ENCODE data around the gene C13orf46. TPM values are rescaled to one million over a fixed set of nuclear protein-coding genes. Genes with fewer than 3 reads are reported as not detected.
A peak's percentile ranks its signal among the peaks of the same experiment; 100 is the strongest.

Gene C13orf46
- polyA plus RNA-seq, 2 of the 4 experiments (the other 2 are of a cell fraction) = 0.05 to 0.13 TPM

GRCh38 chr13:114012921-114013320 lies 39.0 kb upstream of the C13orf46 start:
- CTCF ChIA-PET = no interaction called here
- TF ChIP-seq RARB (CRISPR knock-in tag; IDR thresholded peaks at IDR 0.05) (no peak), FOXS1 (CRISPR knock-in tag; IDR thresholded peaks at IDR 0.05) (no peak)
- ATAC-seq (no peak), FAIRE-seq (no peak), DNase-seq (ENCODE audit: low read depth in 1 of 2, low spot score in 1 of 2) (no peak)
- POLR2A ChIA-PET = no interaction called here
- H3K4me2 ChIP-seq = no peak overlapping the region
- H3K9me3 ChIP-seq = no peaks in the 10 kb centered on the region
- H3K4me1 ChIP-seq = no peaks in the 10 kb centered on the region
- no peak overlapping the region for H3K27ac ChIP-seq
- no peak overlapping the region for H3K4me3 ChIP-seq
- 95% methylated on average over 21 of the region's 21 CpGs for WGBS (ENCODE audit: missing lambda C conversion rate)

GRCh38 chr13:114012141-114012540 lies 38.3 kb upstream of the C13orf46 start:
- Histone ChIP-seq H3K27ac (no peak overlapping the region), H3K4me3 (no peak overlapping the region), H3K4me1 (no peaks in the 10 kb centered on the region), H3K9me3 (no peaks in the 10 kb centered on the region), H3K4me2 (no peak overlapping the region)
- 89% methylated on average over 17 of the region's 17 CpGs for WGBS (ENCODE audit: missing lambda C conversion rate)
- ATAC-seq = 0 out of 6 replicates have a peak, but pooled peaks of 1 of the 2 experiments have one; percentile 14
- no peak for FAIRE-seq
- TF ChIP-seq TFCP2L1 (CRISPR knock-in tag; IDR thresholded peaks at IDR 0.05) (no peak), FOSL2 (IDR thresholded peaks at IDR 0.05) (no peak), FOSL2 (CRISPR knock-in tag; IDR thresholded peaks at IDR 0.05) (no peak), CEBPB (IDR thresholded peaks at IDR 0.05) (no peak), NR3C1 (IDR thresholded peaks at IDR 0.05) (no peak), EHF (CRISPR knock-in tag; IDR thresholded peaks at IDR 0.05) (no peak)
- CTCF ChIA-PET = no interaction called here
- POLR2A ChIA-PET = interaction anchor here (0.9 kb wide), 1 partner anchor 53 kb away, joined by 3 read pairs; no protein-coding TSS in a partner anchor
- no peak for DNase-seq (ENCODE audit: low read depth in 1 of 2, low spot score in 1 of 2)

- Histone ChIP-seq H3K4me2 (no peak overlapping the region), H3K4me3 (no peak overlapping the region), H3K9me3 (no peaks in the 10 kb centered on the region), H3K27ac (no peak overlapping the region), H3K4me1 (no peaks in the 10 kb centered on the region)
- CTCF ChIA-PET = no interaction called here
- WGBS (ENCODE audit: missing lambda C conversion rate) = 92% methylated on average over 12 of the region's 19 CpGs
- FAIRE-seq = no peak
- POLR2A ChIA-PET = interaction anchor here (0.9 kb wide), 1 partner anchor 54 kb away, joined by 3 read pairs; no protein-coding TSS in a partner anchor
- TF ChIP-seq BHLHE40 (IDR thresholded peaks at IDR 0.05; ENCODE audit: low read depth, low read length) (no peak), FOSL2 (IDR thresholded peaks at IDR 0.05) (no peak), FOSL2 (CRISPR knock-in tag; IDR thresholded peaks at IDR 0.05) (no peak), MYC (IDR thresholded peaks at IDR 0.05; ENCODE audit: borderline replicate concordance, low read length) (no peak), HES2 (IDR thresholded peaks at IDR 0.05) (no peak), ZNF302 (CRISPR knock-in tag; IDR thresholded peaks at IDR 0.05) (no peak), MAFK (IDR thresholded peaks at IDR 0.05; ENCODE audit: partially characterized antibody) (no peak), KDM1A (IDR thresholded peaks at IDR 0.05; ENCODE audit: low read depth) (no peak), MAZ (IDR thresholded peaks at IDR 0.05; ENCODE audit: borderline replicate concordance, low read depth, low read length) (no peak), NFE2L2 (conservative IDR thresholded peaks at IDR 0.05; ENCODE audit: low read length) (no peak), HMGXB4 (CRISPR knock-in tag; IDR thresholded peaks at IDR 0.05; ENCODE audit: borderline replicate concordance) (no peak), FOXS1 (CRISPR knock-in tag; IDR thresholded peaks at IDR 0.05) (no peak), JUN (IDR thresholded peaks at IDR 0.05) (no peak), FOSB (CRISPR knock-in tag; IDR thresholded peaks at IDR 0.05) (no peak), ZC3H11A (IDR thresholded peaks at IDR 0.05) (no peak), CTCF (IDR thresholded peaks at IDR 0.05) (no peak), RFX5 (IDR thresholded peaks at IDR 0.05) (no peak)
- DNase-seq (ENCODE audit: low read depth in 1 of 2, low spot score in 1 of 2) = no peak
- no peak for ATAC-seq
These were observed 37.4 kb upstream of the C13orf46 start for GRCh38 chr13:114011226-114011625.
